SHP77 treated with DMSO at 0.1 percent for 48 hours (cell line): ENCODE measurements around the gene RIOK2.
"Not testable (repeated sequence)": the region's sequence is repeated elsewhere in the genome, so short reads cannot be mapped to it uniquely, and the experiment has no call there.

Experiments
- DNase-seq: peaks from one replicate; lab custom pipeline; 2025; lab: John Stamatoyannopoulos, UW

Gene RIOK2

GRCh38 chr5:97183100-97183929, at the start of gene RIOK2:
TSS of gene RIOK2 (minus strand) at chr5:97183247. CDS start at chr5:97183191, 56 bp downstream.
- DNase-seq: peak; percentile 98

GRCh38 chr5:97231025-97231636, 48.1 kb upstream of the RIOK2 start:
- peak; percentile 52 for DNase-seq

GRCh38 chr5:97229688-97230285, 46.7 kb upstream of the RIOK2 start:
- DNase-seq: no peak

- no peak for DNase-seq
Observed at GRCh38 chr5:97229196-97229595, 46.1 kb upstream of the RIOK2 start.

GRCh38 chr5:97225222-97225621, 42.2 kb upstream of the RIOK2 start:
- no peak for DNase-seq

GRCh38 chr5:97224112-97224750, 41.2 kb upstream of the RIOK2 start:
- no peak for DNase-seq

GRCh38 chr5:97223596-97223995, 40.5 kb upstream of the RIOK2 start:
- no peak for DNase-seq

GRCh38 chr5:97209343-97209742, 26.3 kb upstream of the RIOK2 start:
- no peak for DNase-seq

GRCh38 chr5:97208714-97209113, 25.7 kb upstream of the RIOK2 start:
- DNase-seq: no peak

GRCh38 chr5:97208184-97208713, 25.2 kb upstream of the RIOK2 start:
- DNase-seq: no peak

- DNase-seq: no peak
Observed at GRCh38 chr5:97194366-97194765, 11.3 kb upstream of the RIOK2 start.

- no peak for DNase-seq
Observed at GRCh38 chr5:97193355-97193688, 10.3 kb upstream of the RIOK2 start.

- DNase-seq: no peak
Observed at GRCh38 chr5:97192580-97193354, 9.7 kb upstream of the RIOK2 start.

- no peak for DNase-seq
Observed at GRCh38 chr5:97191893-97192292, 8.8 kb upstream of the RIOK2 start.

- not testable (repeated sequence) for DNase-seq
Observed at GRCh38 chr5:97189523-97189922, 6.5 kb upstream of the RIOK2 start.

GRCh38 chr5:97183930-97184213, 825 bp upstream of the RIOK2 start:
- DNase-seq: no peak

GRCh38 chr5:97182571-97183099, 412 bp downstream of the RIOK2 start:
- no peak for DNase-seq

- no peak for DNase-seq
Observed at GRCh38 chr5:97181856-97182545, 1.0 kb downstream of the RIOK2 start.

- not testable (repeated sequence) for DNase-seq
Observed at GRCh38 chr5:97179457-97179856, 3.6 kb downstream of the RIOK2 start.

- no peak for DNase-seq
Observed at GRCh38 chr5:97172227-97172626, 10.8 kb downstream of the RIOK2 start.

GRCh38 chr5:97171703-97172102, 11.3 kb downstream of the RIOK2 start:
- DNase-seq: no peak
